GM12891 (cell line): ENCODE measurements around the gene CUL4A.

ENCODE experiments used
- PAX5 ChIP-seq: IDR thresholded peaks from 2 replicates; pipeline ENCODE4 v1.6.1; 2011; ENCODE audit warnings: low read length, moderate library complexity, mild to moderate bottlenecking; ENCODE audit not compliant: insufficient read depth, severe bottlenecking
- POLR2A ChIP-seq: IDR thresholded peaks from 2 replicates; pipeline ENCODE4 v1.6.1; 2011; ENCODE audit warnings: low read depth, low read length, control low read depth
- POLR2AphosphoS5 ChIP-seq: IDR thresholded peaks from 2 replicates; pipeline ENCODE4 v1.6.1; 2011; ENCODE audit warnings: low read depth, low read length, control low read depth
- POU2F2 ChIP-seq: IDR thresholded peaks from 2 replicates; pipeline ENCODE4 v1.6.1; 2011; ENCODE audit warnings: low read depth, mild to moderate bottlenecking, control low read depth, low read length, moderate library complexity
- SPI1 ChIP-seq: IDR thresholded peaks from 2 replicates; pipeline ENCODE4 v1.6.1; 2011; ENCODE audit warnings: low read depth, low read length, control low read depth
- TAF1 ChIP-seq: IDR thresholded peaks from 2 replicates; pipeline ENCODE4 v1.6.1; 2011; ENCODE audit warnings: low read depth, low read length, control low read depth

DNA sequence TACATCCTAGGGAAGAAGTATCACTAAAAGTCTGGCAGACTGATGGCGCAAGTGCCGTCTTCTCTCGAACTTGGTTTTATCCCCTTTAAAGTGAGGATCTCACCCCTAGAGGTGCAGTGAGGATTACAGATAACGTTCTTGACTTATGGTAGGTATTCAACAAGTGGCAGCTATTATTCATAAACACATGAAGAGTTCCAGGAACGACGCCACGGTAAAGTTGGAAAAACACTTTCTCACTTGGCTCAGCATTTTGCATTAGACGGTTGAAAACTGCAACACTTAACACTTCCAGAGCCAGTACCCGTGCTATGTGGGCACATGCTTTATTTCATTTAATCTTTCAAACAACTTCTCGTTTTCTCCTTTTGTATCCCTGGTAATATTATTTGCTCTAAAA lies 42.3 kb upstream of the CUL4A start:
- TF ChIP-seq POLR2A (no peak), SPI1 (no peak), PAX5 (no peak), TAF1 (no peak), POLR2AphosphoS5 (no peak), POU2F2 (no peak)
